WI38 (cell line): Measurements from ENCODE around the gene NDUFB6.
"Not testable (repeated sequence)": the region's sequence is repeated elsewhere in the genome, so short reads cannot be mapped to it uniquely, and the experiment has no call there.

Experiments
- H3K4me3 ChIP-seq: 2 replicates; pipeline ENCODE4 v1.5.1; 2011; ENCODE audit warnings: low read depth, mild to moderate bottlenecking, control low read depth, low read length
- CTCF ChIP-seq: IDR thresholded peaks from 2 replicates; pipeline ENCODE4 v1.5.1; 2012; ENCODE audit warnings: low read depth, mild to moderate bottlenecking, control low read depth, low read length

The NDUFB6 gene

GRCh38 chr9:32551276-32552051 is 21.5 kb downstream of the NDUFB6 start:
- peak overlapping the region; percentile 82 for H3K4me3 ChIP-seq
- no peak for TF ChIP-seq CTCF

GRCh38 chr9:32550562-32551275 is 22.2 kb downstream of the NDUFB6 start:
- no peak for TF ChIP-seq CTCF
- peak overlapping the region; percentile 82 for H3K4me3 ChIP-seq

- no peak for TF ChIP-seq CTCF
- H3K4me3 ChIP-seq, result peak overlapping the region; percentile 82
Observed at GRCh38 chr9:32550150-32550561, 22.8 kb downstream of the NDUFB6 start.

- H3K4me3 ChIP-seq, result not testable (repeated sequence)
Observed at GRCh38 chr9:32548213-32548612, 24.7 kb downstream of the NDUFB6 start.

GRCh38 chr9:32545884-32546283 is 27.1 kb downstream of the NDUFB6 start:
- TF ChIP-seq CTCF, result no peak
- no peak overlapping the region for H3K4me3 ChIP-seq

GRCh38 chr9:32543047-32543446 is 29.9 kb downstream of the NDUFB6 start:
- H3K4me3 ChIP-seq, result no peak overlapping the region
- no peak for TF ChIP-seq CTCF

GRCh38 chr9:32533816-32534215 is 39.1 kb downstream of the NDUFB6 start:
- no peak overlapping the region for H3K4me3 ChIP-seq
- TF ChIP-seq CTCF, result no peak
